Measurements from ENCODE around the gene CLEC4M.

CLEC4M gene

DNA sequence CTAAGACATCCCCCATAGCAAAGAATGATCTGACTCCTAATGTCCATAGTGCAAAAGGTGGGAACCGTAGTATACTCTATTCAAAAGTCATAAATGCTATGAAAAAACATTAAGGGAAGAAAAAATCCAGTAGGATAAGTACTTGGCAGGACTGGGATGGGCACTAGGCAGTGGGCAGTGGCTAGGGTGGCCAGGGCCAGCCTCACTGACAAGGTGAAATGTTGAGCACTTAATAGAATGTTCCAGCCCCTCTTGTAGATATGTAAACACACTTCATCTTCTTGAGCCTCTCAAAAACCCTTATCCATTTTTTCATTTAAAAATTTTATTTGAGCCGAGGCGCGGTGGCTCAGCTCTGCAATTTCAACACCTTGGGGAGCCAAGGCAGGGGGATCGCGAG is 29.7 kb upstream of the CLEC4M start:
- no peak for DNase-seq (ENCODE audit: low read depth)
- TF ChIP-seq CTCF (conservative IDR thresholded peaks at IDR 0.05; ENCODE audit: low read depth, low read length) = no peak
- H3K4me3 ChIP-seq (ENCODE audit: low read depth, low read length) = no peak overlapping the region

DNA sequence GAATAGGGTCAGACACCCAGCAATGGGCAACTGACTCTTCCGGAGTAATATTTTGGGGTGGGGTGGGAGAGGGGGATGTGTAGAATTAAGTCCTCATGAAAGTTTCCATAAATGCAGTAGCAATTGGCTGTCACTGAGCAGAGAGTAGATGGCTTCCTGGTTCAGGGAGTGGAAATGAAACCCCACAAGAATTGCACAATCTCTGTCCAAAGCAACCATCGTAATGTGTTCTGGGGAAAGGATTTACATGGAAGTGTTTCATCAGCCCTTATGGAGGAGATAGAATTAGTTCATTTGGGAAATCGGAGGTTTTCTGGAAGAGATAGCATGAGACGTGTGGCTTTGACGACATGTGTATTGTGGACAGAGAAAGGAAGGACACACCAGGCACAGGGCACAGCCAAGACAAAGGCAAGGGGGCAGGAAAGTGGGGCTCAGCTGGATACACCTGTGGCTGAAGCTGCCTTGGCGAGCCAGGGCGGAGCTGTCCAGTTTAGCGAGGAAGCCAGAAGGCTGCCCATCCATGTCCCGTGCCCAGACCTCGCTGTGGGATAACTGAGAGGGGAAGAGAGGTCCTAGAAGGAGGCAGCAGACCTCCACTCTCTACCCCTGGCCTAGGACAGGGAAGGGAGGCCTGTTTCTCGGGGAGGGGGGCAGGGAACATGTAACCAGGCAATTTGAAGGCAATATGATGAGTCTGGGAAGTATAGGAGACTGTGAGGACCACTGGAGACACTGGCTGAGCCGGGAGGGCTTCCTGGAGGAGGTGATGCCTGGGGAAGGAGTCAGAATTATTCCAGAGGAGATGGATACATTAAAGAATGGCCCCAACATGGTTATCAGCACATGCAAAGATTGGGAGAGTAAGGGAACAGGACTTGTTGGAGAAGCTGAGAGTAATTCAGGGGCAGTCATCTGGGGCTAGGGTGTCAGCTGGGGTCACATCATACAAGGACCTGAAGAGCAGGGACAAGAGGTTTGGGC is 28.5 kb upstream of the CLEC4M start:
- no peak overlapping the region for H3K4me3 ChIP-seq (ENCODE audit: low read depth, low read length)
- no peak for TF ChIP-seq CTCF (conservative IDR thresholded peaks at IDR 0.05; ENCODE audit: low read depth, low read length)
- peak; percentile 5 for DNase-seq (ENCODE audit: low read depth)

DNA sequence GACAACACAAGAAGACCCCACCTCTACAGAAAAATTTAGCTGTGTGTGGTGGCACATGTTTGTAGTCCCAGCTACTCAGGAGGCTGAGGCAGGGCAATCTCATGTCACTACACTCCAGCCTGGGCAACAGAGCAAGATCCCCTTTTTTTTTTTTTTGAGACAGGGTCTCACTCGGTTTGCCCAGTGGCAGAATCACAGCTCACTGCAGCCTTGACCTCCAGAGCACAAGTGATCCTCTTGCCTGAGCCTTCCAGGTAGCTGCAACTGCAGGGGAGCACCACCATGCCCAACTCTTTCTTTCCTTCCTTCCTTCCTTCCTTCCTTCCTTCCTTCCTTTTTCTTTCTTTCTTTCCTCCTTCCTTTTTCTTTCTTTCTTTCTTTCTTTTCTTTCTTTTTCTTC is 26.9 kb upstream of the CLEC4M start:
- no peak for DNase-seq (ENCODE audit: low read depth)
- TF ChIP-seq CTCF (conservative IDR thresholded peaks at IDR 0.05; ENCODE audit: low read depth, low read length) = no peak
- no peak overlapping the region for H3K4me3 ChIP-seq (ENCODE audit: low read depth, low read length)

GRCh38 chr19:7737215-7737614 is 25.8 kb upstream of the CLEC4M start:
- H3K4me3 ChIP-seq (ENCODE audit: low read depth, low read length) = no peak overlapping the region
- DNase-seq (ENCODE audit: low read depth) = no peak
- no peak for TF ChIP-seq CTCF (conservative IDR thresholded peaks at IDR 0.05; ENCODE audit: low read depth, low read length)

DNA sequence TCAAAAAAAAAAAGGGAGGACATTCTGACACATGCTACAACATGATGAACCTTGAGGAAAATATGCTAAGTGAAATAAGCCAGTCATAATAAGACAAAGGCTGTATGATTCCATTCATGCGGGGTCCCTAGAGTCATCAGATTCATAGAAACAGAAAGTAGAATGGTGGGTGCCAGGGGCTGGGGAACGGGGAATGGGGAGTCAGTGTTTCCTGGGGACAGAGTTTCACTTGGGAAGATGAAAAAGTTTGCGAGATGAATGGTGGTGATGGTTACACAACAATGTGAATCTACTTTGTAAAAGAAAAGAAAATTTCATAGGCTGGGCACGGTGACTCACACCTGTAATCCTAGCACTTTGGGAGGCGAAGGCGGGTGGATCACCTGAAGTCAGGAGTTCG is 25.0 kb upstream of the CLEC4M start:
- no peak for DNase-seq (ENCODE audit: low read depth)
- no peak for TF ChIP-seq CTCF (conservative IDR thresholded peaks at IDR 0.05; ENCODE audit: low read depth, low read length)

GRCh38 chr19:7739211-7739755 is 23.8 kb upstream of the CLEC4M start:
- no peak for TF ChIP-seq CTCF (conservative IDR thresholded peaks at IDR 0.05; ENCODE audit: low read depth, low read length)
- no peak for DNase-seq (ENCODE audit: low read depth)
- no peak overlapping the region for H3K4me3 ChIP-seq (ENCODE audit: low read depth, low read length)

More for the DNA sequence above, 25.0 kb upstream of the CLEC4M start:
- no peak overlapping the region for H3K4me3 ChIP-seq (ENCODE audit: low read depth, low read length)

Measured in choroid plexus epithelial cell (primary cell).